Karpas-422 (cell line): ENCODE measurements around the gene SVOPL. TPM values are rescaled to one million over a fixed set of nuclear protein-coding genes. Genes with fewer than 3 reads are reported as not detected.

ENCODE experiments used
- DNase-seq: peaks from one replicate; pipeline ENCODE4 v3.0.0-alpha.2; 2015
- H2AFZ ChIP-seq: fragments of 200-600 bp; sonication (generic); 2 replicates; pipeline ENCODE4 v1.6.1; 2014; ENCODE audit warnings: antibody characterized with exemption, low read length, mixed read lengths
- H3K27ac ChIP-seq: fragments of 200-600 bp; sonication (generic); 2 replicates; pipeline ENCODE4 v1.5.1; 2014; ENCODE audit warnings: mild to moderate bottlenecking, low read length, moderate library complexity
- H3K27me3 ChIP-seq: fragments of 200-600 bp; sonication (generic); 2 replicates; pipeline ENCODE4 v1.6.1; 2014; ENCODE audit warnings: low read length, mixed read lengths
- H3K36me3 ChIP-seq: fragments of 200-600 bp; sonication (generic); 2 replicates; pipeline ENCODE4 v1.6.1; 2014; ENCODE audit warnings: low read length, mixed read lengths; ENCODE audit not compliant: insufficient read depth
- H3K4me1 ChIP-seq: fragments of 200-600 bp; sonication (generic); 2 replicates; pipeline ENCODE4 v1.6.1; 2014; ENCODE audit warnings: mild to moderate bottlenecking, low read length, mixed read lengths
- H3K4me2 ChIP-seq: fragments of 200-600 bp; sonication (generic); 2 replicates; pipeline ENCODE4 v1.6.1; 2014; ENCODE audit warnings: low read length, low read depth, mild to moderate bottlenecking; ENCODE audit not compliant: poor library complexity, severe bottlenecking
- H3K4me3 ChIP-seq: fragments of 200-600 bp; sonication (generic); 2 replicates; pipeline ENCODE4 v1.5.1; 2014; ENCODE audit warnings: mild to moderate bottlenecking, antibody characterized with exemption, low read length, mixed read lengths
- H3K79me2 ChIP-seq: fragments of 200-600 bp; sonication (generic); 2 replicates; pipeline ENCODE4 v1.6.1; 2014; ENCODE audit warnings: mild to moderate bottlenecking, low read length, mixed read lengths
- H3K9ac ChIP-seq: fragments of 200-600 bp; sonication (generic); 2 replicates; pipeline ENCODE4 v1.6.0; 2014; ENCODE audit warnings: low read length
- H3K9me2 ChIP-seq: fragments of 200-600 bp; sonication (generic), shearing (Covaris generic); replicated peaks from 2 replicates; pipeline ENCODE4 v1.6.0; 2014; ENCODE audit warnings: mild to moderate bottlenecking, low read length, moderate library complexity; ENCODE audit not compliant: insufficient read depth
- H3K9me3 ChIP-seq: fragments of 300-700, 200-600 bp; sonication (generic); 2 replicates; pipeline ENCODE4 v1.6.1; 2014; ENCODE audit warnings: low read length, mixed read lengths
- H4K20me1 ChIP-seq: fragments of 200-600 bp; sonication (generic); 2 replicates; pipeline ENCODE4 v1.6.1; 2014; ENCODE audit warnings: mild to moderate bottlenecking, antibody characterized with exemption, low read length, low read depth; ENCODE audit not compliant: insufficient read depth
- total RNA-seq: library from RNA; depleted of rRNA; stranded (reverse); fragments of >200 nt; shearing (Covaris generic); gene quantifications from 2 replicates; pipeline ENCODE4 v1.2.3, GENCODE V29; 2014; ENCODE audit warnings: low replicate concordance

Gene SVOPL
- total RNA-seq, 1 experiment from 2014 or later, result not detected

DNA sequence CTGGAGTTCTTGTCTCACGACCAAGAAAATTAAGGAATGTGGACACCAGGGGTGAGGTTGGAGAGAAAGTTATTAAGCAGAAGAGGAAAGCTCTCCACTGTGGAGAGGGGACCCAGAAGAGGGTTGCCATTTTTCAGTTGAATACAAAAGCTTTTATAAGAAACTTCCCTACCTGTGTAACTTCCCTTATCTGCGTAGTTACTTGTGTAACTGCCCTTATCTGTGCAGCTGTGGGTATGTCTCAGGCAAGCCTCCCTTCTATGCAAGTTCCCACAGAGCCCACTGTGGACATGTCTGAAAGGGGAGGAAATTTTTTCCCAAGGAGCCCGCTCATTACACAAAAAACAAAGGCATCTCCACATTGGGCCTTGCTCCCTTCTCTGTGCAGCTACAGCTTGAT is 94.9 kb downstream of the SVOPL start:
- no peak overlapping the region for H3K27ac ChIP-seq
- H3K36me3 ChIP-seq, result no peaks in the 10 kb centered on the region
- H3K79me2 ChIP-seq, result no peaks in the 10 kb centered on the region
- no peak overlapping the region for H3K4me2 ChIP-seq
- no peak overlapping the region for H3K4me3 ChIP-seq
- no peak overlapping the region for H3K9ac ChIP-seq
- no peaks in the 10 kb centered on the region for H3K27me3 ChIP-seq
- no peak overlapping the region for H2AFZ ChIP-seq
- H3K9me3 ChIP-seq, result no peaks in the 10 kb centered on the region
- DNase-seq, result no peak
- no peaks in the 10 kb centered on the region for H3K4me1 ChIP-seq
- no peaks in the 10 kb centered on the region for H3K9me2 ChIP-seq
- no peaks in the 10 kb centered on the region for H4K20me1 ChIP-seq

DNA sequence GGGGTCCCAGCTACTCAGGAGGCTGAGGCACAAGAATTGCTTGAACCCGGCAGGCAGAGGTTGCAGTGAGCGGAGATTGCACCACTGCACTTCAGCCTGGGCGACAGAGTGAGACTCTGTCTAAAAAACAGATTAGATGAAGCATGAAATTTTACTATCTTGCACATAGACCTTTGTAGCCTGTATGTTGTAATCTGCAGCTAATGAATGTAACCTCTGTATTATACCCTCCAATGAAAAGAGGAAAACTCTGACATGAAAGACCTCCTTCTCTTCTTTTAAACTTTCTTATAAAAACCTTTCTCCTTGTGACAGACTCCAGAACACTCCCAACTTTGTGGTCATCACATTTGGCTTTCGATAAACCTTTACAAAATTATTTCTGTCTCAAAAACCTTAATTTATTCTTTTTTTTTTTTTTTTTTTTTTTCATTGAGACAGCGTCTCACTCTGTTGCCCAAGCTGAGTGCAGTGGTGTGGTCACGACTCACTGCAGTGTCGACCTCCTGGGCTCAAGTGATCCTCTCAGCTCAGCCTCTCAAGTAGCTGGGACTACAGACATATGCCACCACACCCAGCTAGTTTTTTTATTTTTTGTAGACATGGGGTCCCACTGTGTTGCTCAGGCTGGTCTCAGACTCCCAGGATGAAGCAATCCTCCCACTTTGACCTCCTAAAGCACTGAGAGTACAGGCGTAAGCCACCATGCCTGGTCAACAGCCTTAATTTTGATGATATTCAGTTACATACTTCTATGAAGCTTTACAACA is 97.4 kb downstream of the SVOPL start:
- Histone ChIP-seq H3K9ac (no peak overlapping the region), H4K20me1 (no peaks in the 10 kb centered on the region), H3K4me1 (no peaks in the 10 kb centered on the region), H3K9me3 (no peaks in the 10 kb centered on the region), H2AFZ (no peak overlapping the region), H3K4me3 (no peak overlapping the region), H3K9me2 (no peaks in the 10 kb centered on the region), H3K36me3 (no peaks in the 10 kb centered on the region), H3K27me3 (no peaks in the 10 kb centered on the region), H3K4me2 (no peak overlapping the region), H3K27ac (no peak overlapping the region), H3K79me2 (no peaks in the 10 kb centered on the region)
- no peak for DNase-seq

DNA sequence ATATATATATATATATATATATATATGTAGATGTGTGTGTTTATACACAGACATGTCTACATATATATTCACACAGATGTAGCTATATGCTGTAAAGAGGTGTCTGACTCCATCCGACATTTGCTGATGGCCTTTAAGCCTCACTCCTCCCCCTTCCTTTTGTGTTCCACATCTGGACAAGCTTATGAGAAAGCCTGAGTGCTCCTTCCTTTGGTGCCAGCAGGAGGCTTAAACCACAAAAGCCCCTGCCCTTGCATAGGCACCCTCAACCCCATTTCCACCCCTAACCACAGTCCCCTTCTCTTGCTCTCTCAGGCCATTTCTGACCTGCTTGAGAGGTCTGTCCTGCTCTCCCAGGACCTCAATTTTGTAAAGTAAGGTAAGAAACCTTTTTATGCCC is 98.7 kb downstream of the SVOPL start:
- H3K9ac ChIP-seq, result no peak overlapping the region
- H3K9me3 ChIP-seq, result no peaks in the 10 kb centered on the region
- no peaks in the 10 kb centered on the region for H3K36me3 ChIP-seq
- no peak overlapping the region for H3K4me3 ChIP-seq
- H3K9me2 ChIP-seq, result no peaks in the 10 kb centered on the region
- H4K20me1 ChIP-seq, result no peaks in the 10 kb centered on the region
- H3K27ac ChIP-seq, result no peak overlapping the region
- H3K27me3 ChIP-seq, result no peaks in the 10 kb centered on the region
- H2AFZ ChIP-seq, result no peak overlapping the region
- no peaks in the 10 kb centered on the region for H3K79me2 ChIP-seq
- no peak overlapping the region for H3K4me2 ChIP-seq
- DNase-seq, result no peak
- H3K4me1 ChIP-seq, result no peaks in the 10 kb centered on the region

DNA sequence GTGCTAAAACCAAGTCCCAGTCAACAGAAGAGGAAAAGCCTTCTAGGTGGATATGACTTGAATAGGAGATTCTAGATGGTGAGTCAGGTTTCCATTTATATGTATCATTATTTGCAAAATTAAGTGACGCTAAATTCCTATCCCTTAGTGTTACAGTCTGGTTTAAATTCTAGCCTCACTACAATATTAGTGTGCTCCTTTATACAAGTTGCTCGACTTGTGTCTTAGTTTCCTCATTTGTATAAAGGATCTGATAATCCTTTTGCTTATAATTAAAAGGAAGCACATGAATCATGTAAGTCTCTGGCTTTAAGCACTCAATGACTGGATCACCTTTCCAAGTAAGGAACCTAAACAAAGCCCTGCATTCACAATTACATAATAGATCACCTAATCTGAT is 105.7 kb downstream of the SVOPL start:
- no peaks in the 10 kb centered on the region for H3K27me3 ChIP-seq

DNA sequence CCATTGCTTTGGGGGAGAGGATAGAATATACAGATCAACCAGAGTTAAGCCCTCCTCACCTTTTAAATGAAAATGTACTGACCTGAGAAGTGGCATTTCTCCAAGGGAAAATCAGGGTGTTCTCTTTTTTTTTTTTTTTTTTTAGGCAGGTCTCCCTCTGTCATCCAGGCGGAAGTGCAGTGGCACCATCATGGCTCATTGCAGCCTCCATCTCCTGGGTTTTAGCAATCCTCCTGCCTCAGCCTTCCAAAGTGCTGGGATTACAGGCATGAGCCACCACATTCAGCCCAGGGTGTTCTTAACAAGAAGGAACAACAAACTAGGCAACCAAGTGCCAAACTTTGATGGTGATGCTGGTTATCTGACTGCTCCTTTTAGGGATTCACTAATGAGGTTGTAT is 111.0 kb downstream of the SVOPL start:
- no peaks in the 10 kb centered on the region; the same call in 1 of the 2 replicates for H3K36me3 ChIP-seq
- no peak for DNase-seq
- no peaks in the 10 kb centered on the region for H3K4me1 ChIP-seq
- H3K79me2 ChIP-seq, result no peaks in the 10 kb centered on the region
- no peak overlapping the region for H3K27ac ChIP-seq
- H3K4me3 ChIP-seq, result no peak overlapping the region
- no peaks in the 10 kb centered on the region for H3K9me3 ChIP-seq
- no peaks in the 10 kb centered on the region for H4K20me1 ChIP-seq
- H3K27me3 ChIP-seq, result no peaks in the 10 kb centered on the region
- no peaks in the 10 kb centered on the region for H3K9me2 ChIP-seq
- H3K9ac ChIP-seq, result no peak overlapping the region
- H2AFZ ChIP-seq, result no peak overlapping the region
- no peak overlapping the region for H3K4me2 ChIP-seq

More for the DNA sequence above, 105.7 kb downstream of the SVOPL start:
- Histone ChIP-seq H2AFZ (no peak overlapping the region), H3K4me2 (no peak overlapping the region), H3K27ac (no peak overlapping the region), H3K9ac (no peak overlapping the region), H4K20me1 (no peaks in the 10 kb centered on the region), H3K9me3 (no peaks in the 10 kb centered on the region), H3K4me1 (no peaks in the 10 kb centered on the region), H3K79me2 (no peaks in the 10 kb centered on the region), H3K4me3 (no peak overlapping the region), H3K36me3 (no peaks in the 10 kb centered on the region), H3K9me2 (no peaks in the 10 kb centered on the region)
- no peak for DNase-seq

DNA sequence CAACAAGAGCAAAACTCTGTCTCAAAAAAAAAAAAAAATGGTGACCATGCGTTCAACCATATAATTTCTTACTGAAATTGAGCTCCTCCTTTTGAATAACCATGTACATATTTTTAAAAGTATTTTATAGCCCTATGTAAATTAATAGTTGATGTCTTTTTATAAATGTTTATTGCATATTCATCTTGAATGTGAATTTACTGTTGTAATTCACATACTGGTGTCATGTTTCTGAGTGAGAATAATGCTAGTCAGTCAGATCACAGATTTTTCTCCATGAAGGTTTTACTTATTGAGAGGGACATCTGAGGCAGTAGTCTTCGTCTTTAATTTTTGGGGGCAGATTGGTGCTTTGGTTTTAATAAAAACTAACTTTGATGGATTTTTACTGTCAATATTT is 112.2 kb downstream of the SVOPL start:
- H3K4me1 ChIP-seq, result no peaks in the 10 kb centered on the region
- no peak overlapping the region for H2AFZ ChIP-seq
- H3K36me3 ChIP-seq, result peaks cover 9% of the 10 kb centered on the region; the same call in 1 of the 2 replicates
- H3K9me3 ChIP-seq, result no peaks in the 10 kb centered on the region
- no peaks in the 10 kb centered on the region for H3K9me2 ChIP-seq
- no peaks in the 10 kb centered on the region for H4K20me1 ChIP-seq
- H3K79me2 ChIP-seq, result no peaks in the 10 kb centered on the region
- no peak overlapping the region for H3K27ac ChIP-seq
- no peak for DNase-seq
- no peak overlapping the region for H3K4me3 ChIP-seq
- no peak overlapping the region for H3K4me2 ChIP-seq
- no peak overlapping the region for H3K9ac ChIP-seq
- no peaks in the 10 kb centered on the region for H3K27me3 ChIP-seq

DNA sequence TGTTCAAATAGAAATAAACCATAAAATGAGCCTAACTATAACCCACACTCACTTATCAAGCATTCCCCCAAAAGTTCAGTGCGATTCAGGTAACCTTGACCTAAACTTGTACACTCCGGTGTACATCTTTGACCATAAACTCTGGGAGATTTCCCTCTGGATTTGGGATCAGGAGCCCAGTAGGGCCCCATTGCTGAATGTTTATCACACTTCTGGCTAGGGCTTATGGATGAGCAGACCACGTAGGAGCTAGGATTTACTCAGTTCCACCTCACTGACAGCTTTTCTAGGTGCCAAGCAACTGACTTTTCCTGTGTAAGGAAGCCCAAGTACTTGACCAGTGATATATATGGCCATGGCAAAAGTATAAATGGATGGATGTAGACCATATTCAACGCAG is 113.7 kb downstream of the SVOPL start:
- Histone ChIP-seq H3K79me2 (no peaks in the 10 kb centered on the region), H3K4me3 (no peak overlapping the region), H3K27me3 (no peaks in the 10 kb centered on the region), H3K9ac (no peak overlapping the region), H3K9me3 (no peaks in the 10 kb centered on the region), H3K4me2 (no peak overlapping the region), H3K9me2 (no peaks in the 10 kb centered on the region), H3K4me1 (no peaks in the 10 kb centered on the region), H3K36me3 (peaks cover 15% of the 10 kb centered on the region; the same call in 1 of the 2 replicates), H4K20me1 (no peaks in the 10 kb centered on the region), H3K27ac (no peak overlapping the region), H2AFZ (no peak overlapping the region)
- no peak for DNase-seq

DNA sequence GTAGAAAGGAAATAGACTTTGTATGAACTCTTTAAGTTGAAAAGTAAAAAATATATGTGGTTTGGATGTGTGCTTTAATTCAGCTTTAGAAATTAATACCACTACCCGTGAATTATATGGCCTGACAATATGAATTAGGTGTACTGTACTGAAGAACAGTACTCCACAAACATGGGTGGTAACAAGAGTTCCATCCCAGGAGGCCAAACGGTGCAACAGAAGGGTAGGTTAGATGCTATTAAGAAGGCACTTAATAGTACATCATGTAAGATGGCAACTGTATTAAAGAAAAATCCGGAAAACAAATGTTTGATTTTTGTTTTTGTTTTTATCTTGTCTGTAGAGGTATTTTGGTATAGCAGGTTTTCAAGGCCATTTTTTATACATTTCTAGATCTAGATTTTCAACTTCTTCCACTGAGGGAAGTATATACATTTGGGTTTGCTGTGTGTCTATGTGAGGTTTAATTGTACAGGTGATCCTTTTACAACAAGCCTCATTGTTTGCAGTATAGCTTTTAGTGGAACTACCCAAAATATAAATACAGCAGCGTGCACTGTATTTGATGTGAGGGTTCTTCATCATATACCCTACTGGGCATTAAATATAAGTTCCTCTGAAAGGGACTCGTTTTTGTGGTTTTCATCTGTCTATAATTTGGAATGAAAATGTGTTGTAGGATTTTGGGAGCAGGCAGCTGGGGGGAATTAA is 115.7 kb downstream of the SVOPL start:
- no peak overlapping the region for H3K9ac ChIP-seq
- no peaks in the 10 kb centered on the region for H4K20me1 ChIP-seq
- no peaks in the 10 kb centered on the region for H3K79me2 ChIP-seq
- no peak overlapping the region for H2AFZ ChIP-seq
- no peak for DNase-seq
- no peaks in the 10 kb centered on the region for H3K9me2 ChIP-seq
- no peak overlapping the region for H3K4me3 ChIP-seq
- H3K27ac ChIP-seq, result no peak overlapping the region
- H3K9me3 ChIP-seq, result no peaks in the 10 kb centered on the region
- no peaks in the 10 kb centered on the region for H3K4me1 ChIP-seq
- H3K27me3 ChIP-seq, result no peaks in the 10 kb centered on the region
- no peak overlapping the region for H3K4me2 ChIP-seq
- H3K36me3 ChIP-seq, result peaks cover 25% of the 10 kb centered on the region; the same call in 1 of the 2 replicates
